Measurements from ENCODE around the gene NTM.

- TF ChIP-seq EZH2 (IDR thresholded peaks at IDR 0.05; ENCODE audit: borderline replicate concordance): no peak
- TF ChIP-seq CTCF (IDR thresholded peaks at IDR 0.05; ENCODE audit: poor library complexity): no peak
These were observed 937.0 kb downstream of the NTM start for GRCh38 chr11:132307309-132308020.

Measured in hepatocyte (in vitro differentiated cells).